PC-3 (cell line): ENCODE measurements around the gene OR1K1.

Source experiments
- CTCF ChIP-seq: fragments of 300-600 bp; sonication (generic); conservative IDR thresholded peaks from 2 replicates; pipeline ENCODE4 v1.5.1; 2017; ENCODE audit warnings: antibody characterized with exemption, low read depth, mild to moderate bottlenecking, low read length
- EZH2 ChIP-seq: fragments of 300-600 bp; sonication (generic); IDR thresholded peaks from one replicate; pipeline ENCODE4 v1.6.1; 2017; ENCODE audit warnings: antibody characterized with exemption, mild to moderate bottlenecking, low read length; ENCODE audit not compliant: unreplicated experiment

- no peak for TF ChIP-seq CTCF
- no peak for TF ChIP-seq EZH2
Observed at GRCh38 chr9:122754825-122755224, 45.1 kb upstream of the OR1K1 start.
